BJ (cell line): Measurements from ENCODE around the gene OOSP1. TPM values are rescaled to one million over a fixed set of nuclear protein-coding genes. Genes with fewer than 3 reads are reported as not detected.
"Not testable (repeated sequence)": the region's sequence is repeated elsewhere in the genome, so short reads cannot be mapped to it uniquely, and the experiment has no call there.

Experiments used
- CTCF ChIA-PET: fragments of 350-600 bp; formaldehyde crosslinking; extraction: SDS; loops from one replicate; lab custom pipeline; 2021; ENCODE audit warnings: antibody characterized with exemption, inconsistent platforms; lab: Yijun Ruan, JAX
- POLR2A ChIA-PET: fragments of 300-600 bp; sonication (Branson Sonifier 250); formaldehyde crosslinking; extraction: SDS; loops from one replicate; lab custom pipeline; 2021; ENCODE audit warnings: antibody characterized with exemption; lab: Charles Lee
- DNase-seq: peaks from one replicate; pipeline ENCODE4 v3.0.0-alpha.2; 2011; ENCODE audit warnings: low read depth
- H3K27me3 ChIP-seq: 2 replicates; pipeline ENCODE4 v1.6.0; 2011; ENCODE audit warnings: low read length; ENCODE audit not compliant: control insufficient read depth, insufficient read depth
- H3K36me3 ChIP-seq: 2 replicates; pipeline ENCODE4 v1.5.1; 2011; ENCODE audit warnings: low read length; ENCODE audit not compliant: control insufficient read depth, insufficient read depth
- H3K4me3 ChIP-seq: 2 replicates; pipeline ENCODE4 v1.5.1; 2011; ENCODE audit warnings: low read depth, mild to moderate bottlenecking, control low read depth, low read length
- polyA plus RNA-seq: library from polyadenylated mRNA; depleted of rRNA; stranded (reverse); fragments of >200 nt; gene quantifications from 2 replicates; pipeline ENCODE4 v1.2.3, GENCODE V29; 2011
- TF ChIP-seq, protein P1 (sequence below): IDR thresholded peaks from 2 replicates; pipeline ENCODE4 v1.5.1; 2011; ENCODE audit warnings: low read depth, mild to moderate bottlenecking, control low read depth, inconsistent platforms, low read length, moderate library complexity; ENCODE audit not compliant: insufficient read depth

Gene OOSP1
- polyA plus RNA-seq, 1 experiment, result not detected

DNA sequence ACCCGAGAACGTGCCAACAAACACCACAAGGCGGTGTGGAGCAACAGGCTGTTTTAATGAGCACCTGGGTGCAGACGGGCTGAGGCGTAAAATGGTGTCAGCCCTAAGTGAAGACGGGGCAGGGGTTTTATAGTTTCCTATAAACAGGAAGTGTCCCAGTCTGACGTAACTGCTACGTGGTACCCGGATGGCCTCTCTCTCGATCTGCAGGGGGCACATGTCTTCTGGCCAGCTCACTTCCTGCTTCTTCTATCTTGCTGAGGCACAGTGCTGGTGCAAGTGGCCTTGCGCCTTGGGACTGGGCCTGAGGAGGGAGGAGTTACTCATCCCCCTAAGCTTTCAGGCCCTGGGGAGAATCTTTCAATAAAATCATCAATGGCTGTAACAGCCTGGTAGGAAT, 38.7 kb upstream of the OOSP1 start:
- DNase-seq, result no peak
- H3K27me3 ChIP-seq, result no peaks in the 10 kb centered on the region
- ChIA-PET POLR2A (no interaction called here), CTCF (interaction anchor here (0.6 kb wide), 1 partner anchor 1597 kb away, joined by 3 read pairs; no protein-coding TSS in a partner anchor)
- no peaks in the 10 kb centered on the region for H3K36me3 ChIP-seq
- no peak overlapping the region for H3K4me3 ChIP-seq
- TF ChIP-seq, protein P1, sequence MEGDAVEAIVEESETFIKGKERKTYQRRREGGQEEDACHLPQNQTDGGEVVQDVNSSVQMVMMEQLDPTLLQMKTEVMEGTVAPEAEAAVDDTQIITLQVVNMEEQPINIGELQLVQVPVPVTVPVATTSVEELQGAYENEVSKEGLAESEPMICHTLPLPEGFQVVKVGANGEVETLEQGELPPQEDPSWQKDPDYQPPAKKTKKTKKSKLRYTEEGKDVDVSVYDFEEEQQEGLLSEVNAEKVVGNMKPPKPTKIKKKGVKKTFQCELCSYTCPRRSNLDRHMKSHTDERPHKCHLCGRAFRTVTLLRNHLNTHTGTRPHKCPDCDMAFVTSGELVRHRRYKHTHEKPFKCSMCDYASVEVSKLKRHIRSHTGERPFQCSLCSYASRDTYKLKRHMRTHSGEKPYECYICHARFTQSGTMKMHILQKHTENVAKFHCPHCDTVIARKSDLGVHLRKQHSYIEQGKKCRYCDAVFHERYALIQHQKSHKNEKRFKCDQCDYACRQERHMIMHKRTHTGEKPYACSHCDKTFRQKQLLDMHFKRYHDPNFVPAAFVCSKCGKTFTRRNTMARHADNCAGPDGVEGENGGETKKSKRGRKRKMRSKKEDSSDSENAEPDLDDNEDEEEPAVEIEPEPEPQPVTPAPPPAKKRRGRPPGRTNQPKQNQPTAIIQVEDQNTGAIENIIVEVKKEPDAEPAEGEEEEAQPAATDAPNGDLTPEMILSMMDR, result no peak

DNA sequence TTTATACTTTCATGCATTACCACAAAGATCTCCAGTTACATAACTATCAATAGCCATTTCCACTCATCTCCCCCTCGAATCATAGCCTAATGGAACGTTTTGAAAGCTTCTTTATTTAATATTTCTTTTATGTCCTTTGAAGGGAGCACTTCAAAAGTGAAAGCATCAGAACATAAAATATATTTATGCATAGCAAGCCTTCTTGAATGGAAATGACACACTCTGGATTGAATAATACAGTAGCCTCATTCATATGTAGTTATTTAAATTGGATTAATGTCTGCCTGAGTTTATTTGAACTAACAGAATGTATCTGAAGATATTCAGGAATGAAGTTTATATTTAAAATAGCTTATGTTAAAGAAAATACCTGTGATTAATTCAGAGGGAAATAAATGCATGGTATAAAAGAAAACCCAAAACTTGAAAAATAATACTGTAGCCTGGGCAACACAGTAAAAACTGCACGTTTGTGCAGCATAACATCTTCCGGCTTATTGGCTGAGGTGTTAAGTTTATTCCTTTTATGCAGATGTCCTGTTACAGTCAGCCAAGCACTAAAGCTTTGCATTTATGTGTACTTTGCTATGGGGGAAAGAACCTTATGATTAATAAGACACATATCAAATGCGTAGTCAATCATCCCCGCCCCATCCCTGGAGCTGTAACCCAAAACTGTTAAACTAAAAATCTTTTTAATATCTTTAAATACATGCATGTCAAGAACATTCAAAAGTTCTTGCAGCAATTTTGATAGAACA, 37.7 kb upstream of the OOSP1 start:
- Histone ChIP-seq H3K36me3 (no peaks in the 10 kb centered on the region), H3K27me3 (no peaks in the 10 kb centered on the region), H3K4me3 (no peak overlapping the region)
- POLR2A ChIA-PET, result no interaction called here
- DNase-seq, result no peak
- TF ChIP-seq, protein P1, result no peak
- CTCF ChIA-PET, result interaction anchor here (1.5 kb wide), 1 partner anchor 18 kb away, joined by 4 read pairs; no protein-coding TSS in a partner anchor

DNA sequence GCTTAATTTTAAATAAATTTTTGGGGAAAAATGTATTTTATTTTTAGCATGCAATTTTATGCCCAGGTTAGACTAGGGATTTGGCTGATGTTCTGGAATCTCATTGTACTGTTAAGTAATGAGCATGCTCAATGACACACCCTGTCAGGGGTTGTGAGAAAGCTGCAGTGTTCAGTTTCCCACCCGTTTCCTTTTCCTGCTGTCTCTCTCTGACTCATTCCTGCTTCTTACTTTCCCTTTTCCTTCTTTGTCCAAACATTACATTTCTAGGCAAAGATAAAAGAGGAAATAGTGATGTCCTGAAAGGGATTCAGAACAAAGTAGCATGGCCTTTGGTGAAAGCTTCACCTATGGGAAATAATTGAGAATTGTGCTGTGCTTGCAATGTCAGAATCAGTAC, 36.9 kb upstream of the OOSP1 start:
- CTCF ChIA-PET, result interaction anchor here (1.5 kb wide), 1 partner anchor 17 kb away, joined by 4 read pairs; no protein-coding TSS in a partner anchor
- DNase-seq, result no peak
- Histone ChIP-seq H3K27me3 (no peaks in the 10 kb centered on the region), H3K4me3 (no peak overlapping the region), H3K36me3 (no peaks in the 10 kb centered on the region)
- POLR2A ChIA-PET, result interaction anchor here (0.7 kb wide), 1 partner anchor 244 kb away, joined by 5 read pairs; no protein-coding TSS in a partner anchor
- TF ChIP-seq, protein P1, result no peak

DNA sequence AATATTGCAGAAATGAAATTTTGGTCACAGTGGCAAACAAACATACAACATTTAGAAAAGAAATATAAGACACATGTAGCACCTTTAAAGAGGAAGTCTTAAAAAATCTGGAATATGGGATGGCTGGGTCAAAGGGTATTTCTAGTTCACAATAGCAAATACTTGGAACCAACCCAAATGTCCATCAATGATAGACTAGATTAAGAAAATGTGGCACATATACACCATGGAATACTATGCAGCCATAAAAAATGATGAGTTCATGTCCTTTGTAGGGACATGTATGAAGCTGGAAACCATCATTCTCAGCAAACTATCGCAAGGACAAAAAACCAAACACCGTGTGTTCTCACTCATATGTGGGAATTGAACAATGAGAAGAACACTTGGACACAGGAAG, 34.7 kb upstream of the OOSP1 start:
- POLR2A ChIA-PET, DNase-seq, H3K4me3 ChIP-seq, CTCF ChIA-PET, H3K27me3 ChIP-seq, H3K36me3 ChIP-seq: not testable (repeated sequence)

DNA sequence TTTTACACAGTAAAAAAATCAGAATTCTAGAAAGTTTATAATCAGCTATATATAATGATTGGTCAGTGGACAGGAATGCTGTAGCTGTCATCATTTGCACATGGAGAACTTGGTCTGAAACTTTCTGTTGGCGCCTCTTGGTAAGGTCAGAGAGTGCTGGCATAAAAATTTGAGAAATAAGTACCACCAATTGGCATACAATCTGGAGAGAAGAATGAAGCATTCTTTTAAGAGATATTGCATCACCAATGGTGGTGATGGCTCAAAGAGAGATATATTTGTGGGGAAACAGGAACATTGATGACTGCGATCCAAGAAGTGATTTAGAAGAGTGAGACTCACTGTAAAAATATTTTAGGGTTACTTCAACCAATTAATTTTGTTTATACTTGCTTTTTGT, 19.8 kb upstream of the OOSP1 start:
- ChIA-PET CTCF (interaction anchor here (0.7 to 1.1 kb wide), 4 partner anchors 13 to 188 kb away, joined by 3 to 5 read pairs (median 4); no protein-coding TSS in a partner anchor), POLR2A (no interaction called here)
- H3K27me3 ChIP-seq, result no peaks in the 10 kb centered on the region
- DNase-seq, result no peak
- no peaks in the 10 kb centered on the region for H3K36me3 ChIP-seq
- TF ChIP-seq, protein P1, result no peak
- no peak overlapping the region for H3K4me3 ChIP-seq
